ENCODE results near the gene OSBPL5.

GRCh38 chr11:3177931-3178330 lies 12.8 kb upstream of the OSBPL5 start:
- TF ChIP-seq CTCF (IDR thresholded peaks at IDR 0.05) (no peak), ZFX (IDR thresholded peaks at IDR 0.05; ENCODE audit: borderline replicate concordance) (no peak)
